ENCODE measurements around the gene TSPAN6. TPM values are rescaled to one million over a fixed set of nuclear protein-coding genes. Genes with fewer than 3 reads are reported as not detected.

Gene TSPAN6
- total RNA-seq, 1 experiment from 2014 or later, result 7.2 TPM

Other genes starting within 250 kb of the TSPAN6 start
- 0.08 TPM for gene PCDH19, start 226.5 kb downstream of the TSPAN6 start, total RNA-seq (2021; ENCODE audit: unreplicated experiment)
- gene TNMD, start 51.9 kb downstream of the TSPAN6 start, total RNA-seq (2021; ENCODE audit: unreplicated experiment), result not detected
- 1.2 TPM for gene SRPX2, start 7.4 kb upstream of the TSPAN6 start, total RNA-seq (2021; ENCODE audit: unreplicated experiment)
- gene SYTL4, start 95.3 kb upstream of the TSPAN6 start, total RNA-seq (2021; ENCODE audit: unreplicated experiment), result 0.15 TPM
- 40.9 TPM for gene CSTF2, start 183.6 kb upstream of the TSPAN6 start, total RNA-seq (2021; ENCODE audit: unreplicated experiment)
- not detected for gene NOX1, start 237.6 kb upstream of the TSPAN6 start, total RNA-seq (2021; ENCODE audit: unreplicated experiment)